ENCODE measurements around the gene PON3.

PON3 gene
- 0 to 0.13 (median 0) reads per million in 9 experiments for total RNA-seq

DNA sequence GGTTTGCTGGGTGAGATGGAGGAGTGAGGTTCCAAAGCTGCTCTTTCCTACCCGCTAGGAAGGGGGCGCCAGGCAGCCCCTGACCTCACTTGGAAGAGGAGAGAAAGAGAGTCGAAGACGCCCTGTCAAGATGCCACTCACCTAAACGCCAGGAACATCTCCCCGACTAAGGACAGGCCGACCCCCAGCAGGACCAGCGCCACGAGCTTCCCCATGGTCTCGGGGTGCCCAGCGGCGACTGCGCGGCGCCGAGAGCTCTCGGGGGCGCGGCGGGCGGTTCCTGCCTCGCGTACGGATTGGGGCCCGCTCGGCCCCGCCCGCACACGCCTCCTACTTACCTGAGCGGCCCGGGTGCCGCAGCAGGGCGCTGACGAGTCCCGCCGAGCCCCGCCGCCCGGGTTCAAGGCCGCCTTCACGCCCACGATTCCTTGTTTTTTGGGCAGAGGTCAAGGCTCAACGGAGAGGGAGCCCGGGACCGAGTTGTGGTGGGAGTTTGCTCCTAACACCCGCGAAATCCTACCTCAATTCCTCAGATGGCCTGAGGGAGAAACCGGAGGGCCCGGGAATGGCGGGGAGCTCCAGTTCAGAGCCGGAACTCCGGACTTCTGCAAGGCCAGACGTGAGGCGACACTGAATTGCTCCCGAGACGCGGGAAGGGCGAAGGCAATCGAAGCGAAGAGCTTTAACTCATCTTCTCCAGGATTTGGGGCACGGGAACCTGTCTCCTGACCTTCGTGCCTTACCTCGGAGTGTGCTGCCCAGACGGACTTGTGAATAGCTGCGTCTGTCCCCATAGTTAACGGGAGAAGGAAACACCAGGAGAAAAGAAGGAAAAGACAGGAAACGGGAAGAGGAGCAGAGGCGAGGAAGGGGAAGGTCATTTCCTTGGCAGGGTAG, at the start of gene PON3:
TSS of gene PON3 (minus strand) at position 240 of the 897 bp plus-strand sequence. CDS start at position 215, 25 bp downstream.
- Mint-ChIP-seq H3K4me3 (peak within 1 kb of the TSS; percentile 58 to 59), H3K9me3 (no peaks in the 10 kb centered on the region), H3K27me3 (peaks cover 51 to 54% of the 10 kb centered on the region in 2 donors), H3K27ac (no peak within 1 kb of the TSS), H3K4me1 (ENCODE audit: low read depth in 2 of 2) (peaks cover 0 to 4% of the 10 kb centered on the region in 2 donors), H3K36me3 (ENCODE audit: insufficient read depth) (peaks cover 3% of the 10 kb centered on the region)
- peak; percentile 77 for ATAC-seq (replicated peaks)
- peak in 2 of 3 experiments; percentile 1 to 5 for DNase-seq

DNA sequence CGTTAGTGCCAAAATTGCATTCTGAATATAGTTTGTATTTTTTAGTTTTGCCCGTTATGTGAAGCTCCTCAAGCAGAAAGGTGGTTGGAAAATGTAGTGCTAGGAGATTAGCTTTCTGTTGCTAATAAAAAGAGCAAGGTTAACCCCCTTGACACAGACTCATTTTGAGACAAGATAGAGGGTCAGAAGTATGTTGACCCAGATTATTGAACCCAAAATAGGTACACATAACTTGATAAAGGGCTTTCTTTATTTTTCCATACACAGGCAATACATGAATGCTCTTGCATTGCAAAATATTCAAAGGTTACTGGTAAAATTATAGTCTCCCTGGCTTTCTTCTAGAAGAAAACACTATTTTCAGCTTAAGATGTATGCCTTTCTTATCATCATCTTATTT, 48.6 kb upstream of the PON3 start:
- H3K27me3 Mint-ChIP-seq: no peaks in the 10 kb centered on the region
- no peaks in the 10 kb centered on the region for H3K36me3 Mint-ChIP-seq (ENCODE audit: insufficient read depth)
- ATAC-seq (replicated peaks) (no peak), DNase-seq (no peak)
- H3K27ac Mint-ChIP-seq: no peak overlapping the region
- no peaks in the 10 kb centered on the region for H3K9me3 Mint-ChIP-seq
- no peaks in the 10 kb centered on the region for H3K4me1 Mint-ChIP-seq (ENCODE audit: low read depth in 2 of 2)
- no peak overlapping the region for H3K4me3 Mint-ChIP-seq

DNA sequence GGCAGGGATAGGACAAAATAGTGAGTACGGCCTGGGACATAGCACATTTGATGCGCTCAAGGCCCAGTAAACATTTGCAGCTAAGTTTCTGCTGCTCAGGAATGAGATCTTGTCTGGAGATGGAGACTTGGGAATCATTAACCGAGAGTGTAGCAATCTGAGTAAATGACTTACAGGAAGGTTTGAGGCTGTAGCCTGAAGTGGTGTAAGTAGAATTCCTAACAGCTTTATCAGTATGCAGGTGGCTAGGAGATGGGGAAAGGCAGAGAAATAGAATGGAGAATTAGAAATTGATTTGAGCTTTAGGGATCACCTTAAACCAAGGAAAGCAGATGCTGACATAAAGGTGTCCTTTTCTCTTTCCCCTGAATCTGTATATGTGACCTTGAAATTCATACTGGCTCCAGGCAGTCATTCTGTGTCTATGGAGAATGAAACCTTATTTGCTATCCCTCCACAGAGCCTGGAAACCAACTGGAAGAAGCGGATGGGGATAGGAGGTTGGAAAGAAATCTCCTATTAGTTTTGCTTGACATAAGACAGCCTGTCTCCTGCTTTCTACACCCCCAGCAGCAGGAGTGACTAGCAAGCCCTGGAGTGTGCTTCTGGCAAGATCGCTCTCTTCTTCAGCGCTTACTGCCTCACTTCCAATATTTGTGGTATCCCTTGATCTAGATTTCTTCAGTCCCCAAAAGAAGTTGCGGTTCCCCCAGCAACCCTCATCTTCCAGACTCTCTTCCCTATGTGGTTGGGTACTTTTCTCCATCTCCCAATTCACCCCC, 45.1 kb upstream of the PON3 start:
- no peak for DNase-seq
- no peak for ATAC-seq (replicated peaks)
- Mint-ChIP-seq H3K9me3 (no peaks in the 10 kb centered on the region), H3K4me1 (ENCODE audit: low read depth in 2 of 2) (no peaks in the 10 kb centered on the region), H3K36me3 (ENCODE audit: insufficient read depth) (no peaks in the 10 kb centered on the region), H3K27me3 (no peaks in the 10 kb centered on the region), H3K4me3 (no peak overlapping the region), H3K27ac (no peak overlapping the region)

DNA sequence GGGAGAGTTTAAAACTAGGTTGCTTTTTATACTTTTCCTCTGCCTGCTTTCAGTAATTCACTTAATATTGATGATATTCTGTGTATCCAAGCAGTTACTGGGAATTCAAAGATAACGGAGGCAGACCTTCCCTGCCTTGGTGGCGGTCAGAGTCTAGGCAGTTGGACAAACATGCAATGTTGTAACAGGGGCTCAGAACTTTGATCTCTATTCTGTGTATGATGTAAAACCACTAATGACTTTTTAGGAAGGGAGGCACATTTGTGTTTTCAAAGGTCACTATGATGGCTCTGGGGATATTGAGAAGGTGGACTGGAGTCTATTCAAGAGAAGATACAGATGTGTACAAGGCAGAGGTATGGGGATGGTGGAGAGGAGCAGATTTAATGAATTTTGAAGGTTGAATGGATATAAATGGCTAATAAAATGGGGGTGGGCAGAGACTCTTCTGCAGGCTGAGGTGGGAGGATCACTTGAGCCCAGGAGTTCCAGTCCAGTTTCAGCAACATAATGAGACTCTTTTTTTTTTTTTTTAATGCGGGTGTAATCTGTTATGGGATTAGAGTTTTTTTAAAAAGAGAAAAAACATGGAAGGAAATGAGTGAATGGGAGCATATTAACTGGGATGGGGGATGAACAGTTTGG, 44.3 kb upstream of the PON3 start:
- Mint-ChIP-seq H3K4me1 (ENCODE audit: low read depth in 2 of 2) (peaks cover 0 to under 1% of the 10 kb centered on the region in 2 donors), H3K4me3 (no peak overlapping the region), H3K27me3 (no peaks in the 10 kb centered on the region), H3K36me3 (ENCODE audit: insufficient read depth) (no peaks in the 10 kb centered on the region), H3K9me3 (no peaks in the 10 kb centered on the region), H3K27ac (no peak overlapping the region)
- DNase-seq: no peak
- no peak for ATAC-seq (replicated peaks)

DNA sequence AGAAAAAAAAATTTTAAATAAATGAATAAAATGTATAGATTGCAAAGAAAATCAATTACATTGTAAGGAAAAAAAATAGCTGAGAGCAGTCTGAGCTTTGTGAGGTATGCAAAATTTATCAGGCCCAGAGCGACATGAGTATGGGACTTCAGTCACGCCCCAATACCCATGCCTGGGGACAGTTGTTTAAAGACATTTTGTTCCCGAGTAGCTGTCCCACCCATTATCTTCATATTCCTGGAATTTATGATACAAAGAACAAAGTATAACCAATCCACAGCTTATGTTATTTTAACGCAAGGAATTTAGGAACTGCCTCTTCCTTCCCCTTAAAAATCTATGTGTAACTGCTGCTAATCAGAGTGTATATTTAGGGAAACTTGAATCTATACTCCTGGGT, 40.2 kb upstream of the PON3 start:
- Mint-ChIP-seq H3K27me3 (no peaks in the 10 kb centered on the region), H3K4me3 (peak overlapping the region in 1 of 2 donors; percentile 14), H3K36me3 (ENCODE audit: insufficient read depth) (peaks cover 3% of the 10 kb centered on the region), H3K9me3 (no peaks in the 10 kb centered on the region), H3K4me1 (ENCODE audit: low read depth in 2 of 2) (peaks cover 5 to 22% of the 10 kb centered on the region in 2 donors), H3K27ac (no peak overlapping the region)
- ATAC-seq (replicated peaks) (no peak), DNase-seq (no peak)

DNA sequence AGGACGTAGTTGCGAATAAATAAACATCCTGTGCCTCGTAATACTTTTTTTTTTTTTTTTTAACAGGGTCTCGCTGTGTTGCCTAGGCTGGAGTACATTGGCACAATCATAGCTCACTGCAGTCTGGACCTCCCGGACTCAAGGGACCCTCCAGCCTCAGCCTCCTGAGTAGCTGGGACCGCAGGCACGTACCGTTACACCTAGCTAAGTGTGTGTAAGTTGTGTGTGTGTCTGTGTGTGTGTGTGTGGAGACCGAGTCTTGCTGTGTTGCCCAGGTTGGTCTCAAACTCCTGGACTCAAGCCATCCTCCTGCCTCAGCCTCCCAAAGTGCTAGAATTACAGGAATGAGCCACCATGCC, 39.2 kb upstream of the PON3 start:
- H3K27ac Mint-ChIP-seq: peak overlapping the region; percentile 95 to 97
- H3K9me3 Mint-ChIP-seq: no peaks in the 10 kb centered on the region
- peaks cover 5 to 22% of the 10 kb centered on the region in 2 donors for H3K4me1 Mint-ChIP-seq (ENCODE audit: low read depth in 2 of 2)
- peak overlapping the region; percentile 90 to 91 for H3K4me3 Mint-ChIP-seq
- peaks cover 3% of the 10 kb centered on the region for H3K36me3 Mint-ChIP-seq (ENCODE audit: insufficient read depth)
- no peaks in the 10 kb centered on the region for H3K27me3 Mint-ChIP-seq
- DNase-seq (peak in 1 of 3 experiments; percentile 0), ATAC-seq (replicated peaks) (peak; percentile 16)

DNA sequence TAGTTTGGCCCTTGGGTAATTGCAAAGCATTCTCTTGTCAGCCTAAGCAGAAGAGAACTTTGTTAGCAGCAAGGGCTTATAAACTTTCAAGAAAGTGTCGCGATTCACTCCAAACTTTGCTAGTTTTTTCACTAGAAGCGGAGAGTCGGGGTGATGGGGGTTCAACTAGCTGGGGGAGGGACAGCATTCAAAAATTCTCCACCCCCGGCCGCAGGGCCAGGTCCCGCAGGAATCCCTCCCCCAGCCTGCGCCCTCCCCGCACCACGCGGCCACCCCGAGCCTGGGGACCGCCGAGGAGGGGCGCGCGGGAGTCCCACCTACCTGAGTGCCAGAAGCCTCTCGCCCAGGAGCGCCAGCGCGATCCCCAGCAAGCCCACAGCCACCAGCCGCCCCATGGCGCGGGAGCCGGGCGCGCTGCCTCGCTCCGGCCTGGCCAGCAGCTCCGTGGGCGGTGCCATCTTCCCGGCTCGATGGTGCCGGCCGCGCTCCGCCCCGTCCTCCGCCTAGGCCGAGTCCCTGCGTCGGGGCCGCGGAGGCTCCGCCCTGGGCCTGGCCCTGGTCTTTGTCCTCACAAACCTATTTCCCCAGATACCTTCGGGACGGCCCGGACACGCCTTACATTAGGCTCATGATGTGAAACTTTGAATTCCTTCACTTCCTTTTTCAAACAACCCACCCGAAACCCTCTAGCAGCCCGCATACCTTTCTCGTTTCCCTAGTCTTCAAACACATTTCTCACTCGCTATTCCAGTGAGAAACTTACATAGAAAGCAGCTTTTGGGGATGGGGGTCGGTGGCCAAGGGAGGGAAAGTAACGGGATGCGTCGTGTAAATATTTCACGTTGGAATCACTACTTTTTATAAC, 38.6 kb upstream of the PON3 start, which contains the start of gene PON2:
TSS of gene PON2 (minus strand) at position 472 of the 865 bp plus-strand sequence. CDS start at position 395, 77 bp downstream.
- H3K27me3 Mint-ChIP-seq: no peaks in the 10 kb centered on the region
- peak within 1 kb of the TSS; percentile 90 to 91 for H3K4me3 Mint-ChIP-seq
- no peaks in the 10 kb centered on the region for H3K9me3 Mint-ChIP-seq
- peaks cover 3% of the 10 kb centered on the region for H3K36me3 Mint-ChIP-seq (ENCODE audit: insufficient read depth)
- H3K27ac Mint-ChIP-seq: peak within 1 kb of the TSS; percentile 95 to 97
- DNase-seq (peak; percentile 29 to 41 (median 35)), ATAC-seq (replicated peaks) (peak; percentile 90)
- peaks cover 5 to 22% of the 10 kb centered on the region in 2 donors for H3K4me1 Mint-ChIP-seq (ENCODE audit: low read depth in 2 of 2)

DNA sequence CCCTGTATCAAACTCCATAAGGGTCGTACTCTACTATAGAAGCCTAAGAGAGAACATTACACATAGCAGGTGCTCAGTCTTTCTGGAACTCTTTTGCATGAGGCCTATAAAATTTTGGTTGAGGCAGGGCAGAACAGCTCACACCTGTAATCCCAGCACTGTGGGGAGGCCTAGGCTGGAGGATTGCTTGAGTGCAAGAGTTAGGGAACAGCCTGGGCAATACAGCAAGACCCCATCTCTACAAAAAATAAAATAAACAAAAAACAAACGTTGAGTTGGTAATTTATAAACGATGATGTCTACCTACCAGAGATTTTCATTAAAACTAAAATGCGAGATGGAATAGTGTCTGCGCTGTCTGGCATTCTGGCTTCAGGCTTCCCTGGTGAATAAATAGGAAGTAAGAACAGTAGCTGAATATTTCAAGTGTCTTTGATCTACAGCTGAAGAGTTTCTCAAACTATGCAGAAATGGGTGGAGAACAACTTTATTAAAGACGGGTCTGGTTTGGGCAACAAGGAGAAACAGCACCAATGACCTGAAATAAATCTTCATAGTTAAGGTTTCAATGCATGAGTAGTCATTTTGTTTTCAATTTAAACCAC, 37.9 kb upstream of the PON3 start:
- H3K9me3 Mint-ChIP-seq: no peaks in the 10 kb centered on the region
- peaks cover 3% of the 10 kb centered on the region for H3K36me3 Mint-ChIP-seq (ENCODE audit: insufficient read depth)
- peak overlapping the region; percentile 90 to 91 for H3K4me3 Mint-ChIP-seq
- DNase-seq (no peak), ATAC-seq (replicated peaks) (no peak)
- peaks cover 5 to 22% of the 10 kb centered on the region in 2 donors for H3K4me1 Mint-ChIP-seq (ENCODE audit: low read depth in 2 of 2)
- peak overlapping the region; percentile 95 to 97 for H3K27ac Mint-ChIP-seq
- no peaks in the 10 kb centered on the region for H3K27me3 Mint-ChIP-seq

DNA sequence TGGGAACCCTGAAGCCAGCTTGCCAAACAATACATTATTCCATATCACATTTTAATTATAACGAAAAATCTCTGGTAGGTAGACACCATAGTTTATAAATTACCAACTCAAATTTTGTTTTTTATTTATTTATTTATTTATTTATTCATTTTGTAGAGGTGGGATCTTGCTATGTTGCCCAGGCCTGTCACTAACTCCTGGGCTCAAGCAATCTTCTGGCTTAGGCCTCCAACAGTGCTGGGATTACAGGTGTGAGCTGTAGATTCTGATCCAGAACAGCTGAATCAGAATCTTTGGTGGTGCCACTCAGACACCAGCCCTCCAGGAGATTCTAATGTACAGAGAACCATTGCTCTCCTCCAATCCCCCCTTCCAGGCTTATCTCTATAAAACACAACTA, 37.0 kb upstream of the PON3 start:
- H3K4me1 Mint-ChIP-seq (ENCODE audit: low read depth in 2 of 2): peaks cover 5 to 22% of the 10 kb centered on the region in 2 donors
- no peak for DNase-seq
- H3K27ac Mint-ChIP-seq: peak overlapping the region in 1 of 2 donors; percentile 97
- H3K27me3 Mint-ChIP-seq: no peaks in the 10 kb centered on the region
- no peak overlapping the region for H3K4me3 Mint-ChIP-seq
- H3K9me3 Mint-ChIP-seq: no peaks in the 10 kb centered on the region
- peaks cover 3% of the 10 kb centered on the region for H3K36me3 Mint-ChIP-seq (ENCODE audit: insufficient read depth)
- ATAC-seq (replicated peaks): no peak

DNA sequence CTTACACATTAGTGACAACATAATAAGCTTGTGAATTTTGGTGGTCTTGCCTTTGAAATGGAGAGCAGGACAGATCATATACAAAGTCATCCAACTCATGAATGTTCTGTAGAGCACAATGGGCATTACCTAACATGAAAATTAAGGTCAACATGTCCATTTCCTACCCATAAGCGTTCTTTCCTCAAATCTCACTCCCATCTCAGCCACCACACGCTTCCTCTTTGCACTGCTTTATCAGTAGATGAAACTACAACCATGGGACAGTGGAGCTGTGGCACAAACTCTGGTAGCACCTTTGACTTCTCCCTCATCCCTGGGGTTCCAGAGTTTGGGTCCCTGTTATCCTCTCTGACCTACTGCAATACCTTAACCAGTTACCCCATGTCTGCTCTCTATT, 36.4 kb upstream of the PON3 start:
- Mint-ChIP-seq H3K27me3 (no peaks in the 10 kb centered on the region), H3K9me3 (no peaks in the 10 kb centered on the region), H3K36me3 (ENCODE audit: insufficient read depth) (peaks cover 3% of the 10 kb centered on the region), H3K4me3 (no peak overlapping the region), H3K27ac (no peak overlapping the region), H3K4me1 (ENCODE audit: low read depth in 2 of 2) (peaks cover 5 to 22% of the 10 kb centered on the region in 2 donors)
- ATAC-seq (replicated peaks): no peak
- DNase-seq: no peak

DNA sequence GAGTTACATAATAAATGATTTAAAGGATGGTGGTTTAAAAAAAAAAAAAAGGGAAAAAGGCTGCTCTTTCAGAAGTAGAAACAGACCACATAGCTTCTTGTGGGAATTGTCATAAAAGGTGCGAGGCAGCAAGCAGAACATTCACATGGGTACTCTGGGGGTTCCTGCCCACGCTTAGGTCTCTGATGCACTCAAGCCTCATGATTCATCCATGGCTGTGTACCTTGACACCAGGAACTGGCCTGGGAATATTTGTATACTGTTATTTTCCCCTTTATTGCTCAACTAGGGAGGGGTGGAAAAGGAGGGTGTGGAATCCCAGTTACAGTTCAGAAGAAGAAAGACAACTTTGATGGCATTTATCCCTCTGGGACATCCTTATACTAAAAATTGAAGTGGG, 34.7 kb upstream of the PON3 start:
- peaks cover 5 to 22% of the 10 kb centered on the region in 2 donors for H3K4me1 Mint-ChIP-seq (ENCODE audit: low read depth in 2 of 2)
- H3K27me3 Mint-ChIP-seq: no peaks in the 10 kb centered on the region
- H3K27ac Mint-ChIP-seq: no peak overlapping the region
- no peak for DNase-seq
- H3K36me3 Mint-ChIP-seq (ENCODE audit: insufficient read depth): peaks cover 3% of the 10 kb centered on the region
- ATAC-seq (replicated peaks): no peak
- H3K9me3 Mint-ChIP-seq: no peaks in the 10 kb centered on the region
- no peak overlapping the region for H3K4me3 Mint-ChIP-seq

DNA sequence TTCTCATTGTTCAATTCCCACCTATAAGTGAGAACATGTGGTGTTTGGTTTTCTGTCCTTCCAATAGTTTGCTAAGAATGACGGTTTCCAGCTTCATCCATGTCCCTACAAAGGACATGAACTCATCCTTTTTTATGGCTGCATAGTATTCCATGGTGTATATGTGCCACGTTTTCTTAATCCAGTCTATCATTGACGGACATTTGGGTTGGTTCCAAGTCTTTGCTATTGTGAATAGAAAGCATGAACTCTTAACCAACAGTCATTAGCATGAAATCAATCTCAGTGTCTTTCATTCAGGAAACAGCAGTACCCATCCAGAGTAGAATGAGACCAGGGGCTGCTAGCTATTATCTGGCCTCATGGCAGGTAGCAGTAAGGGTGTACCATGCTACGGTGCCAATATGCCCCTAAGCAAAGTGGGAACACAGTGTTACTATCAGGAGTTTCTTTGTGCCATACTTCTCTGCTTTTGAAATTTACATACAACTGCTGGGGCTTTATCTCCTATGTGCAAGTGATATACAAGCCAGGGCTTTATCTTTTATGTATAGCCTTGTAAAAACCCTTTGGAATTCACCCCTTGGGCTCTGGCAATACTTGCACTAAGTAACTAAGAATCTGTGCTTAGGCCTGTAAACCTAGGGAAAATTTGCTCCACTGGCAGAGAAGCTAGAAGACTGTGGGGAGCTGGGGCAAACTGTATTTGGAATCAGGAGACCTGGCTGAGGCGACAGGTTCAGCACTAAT, 33.2 kb upstream of the PON3 start:
- DNase-seq (no peak), ATAC-seq (replicated peaks) (no peak)
- H3K27me3 Mint-ChIP-seq: no peaks in the 10 kb centered on the region
- H3K4me3 Mint-ChIP-seq: no peak overlapping the region
- peaks cover 3% of the 10 kb centered on the region for H3K36me3 Mint-ChIP-seq (ENCODE audit: insufficient read depth)
- no peak overlapping the region for H3K27ac Mint-ChIP-seq
- no peaks in the 10 kb centered on the region for H3K9me3 Mint-ChIP-seq
- H3K4me1 Mint-ChIP-seq (ENCODE audit: low read depth in 2 of 2): peaks cover 0 to 14% of the 10 kb centered on the region in 2 donors
